Measurements from ENCODE around the gene SV2B.

- TF ChIP-seq SETDB1 (IDR thresholded peaks at IDR 0.05; ENCODE audit: insufficient read length, low read length) (no peak), MEIS1 (CRISPR knock-in tag; IDR thresholded peaks at IDR 0.05; ENCODE audit: borderline replicate concordance) (no peak), ZNF76 (tag by site-specific recombination; IDR thresholded peaks at IDR 0.05; ENCODE audit: borderline replicate concordance, low read depth) (no peak), TCF7L2 (IDR thresholded peaks at IDR 0.05; ENCODE audit: borderline replicate concordance, low read depth, low read length) (no peak)
Observed at GRCh38 chr15:91298101-91298500, 198.0 kb downstream of the SV2B start.
